Measurements from ENCODE around the gene EYS.

Gene EYS

DNA sequence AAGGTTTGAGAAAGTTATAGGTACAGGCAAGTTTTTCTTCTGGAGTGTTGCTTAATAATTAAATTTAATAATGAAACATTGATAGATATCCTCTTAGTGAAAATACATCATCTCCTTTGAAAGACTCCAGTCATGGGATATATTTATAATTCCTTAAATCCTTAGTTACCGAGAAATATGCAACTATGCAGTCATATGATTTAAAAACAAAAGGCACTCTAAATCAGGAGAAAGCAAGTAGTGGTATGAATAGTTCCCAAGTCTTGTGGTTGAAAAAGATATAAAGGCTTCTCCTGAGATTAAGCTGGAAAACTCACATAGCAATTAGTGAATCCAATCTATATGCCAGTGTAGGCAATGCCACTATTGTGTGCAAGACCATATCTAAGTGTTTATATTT lies 475.4 kb downstream of the EYS start:
- no peak overlapping the region for H3K27ac ChIP-seq
- TF ChIP-seq, protein P1, sequence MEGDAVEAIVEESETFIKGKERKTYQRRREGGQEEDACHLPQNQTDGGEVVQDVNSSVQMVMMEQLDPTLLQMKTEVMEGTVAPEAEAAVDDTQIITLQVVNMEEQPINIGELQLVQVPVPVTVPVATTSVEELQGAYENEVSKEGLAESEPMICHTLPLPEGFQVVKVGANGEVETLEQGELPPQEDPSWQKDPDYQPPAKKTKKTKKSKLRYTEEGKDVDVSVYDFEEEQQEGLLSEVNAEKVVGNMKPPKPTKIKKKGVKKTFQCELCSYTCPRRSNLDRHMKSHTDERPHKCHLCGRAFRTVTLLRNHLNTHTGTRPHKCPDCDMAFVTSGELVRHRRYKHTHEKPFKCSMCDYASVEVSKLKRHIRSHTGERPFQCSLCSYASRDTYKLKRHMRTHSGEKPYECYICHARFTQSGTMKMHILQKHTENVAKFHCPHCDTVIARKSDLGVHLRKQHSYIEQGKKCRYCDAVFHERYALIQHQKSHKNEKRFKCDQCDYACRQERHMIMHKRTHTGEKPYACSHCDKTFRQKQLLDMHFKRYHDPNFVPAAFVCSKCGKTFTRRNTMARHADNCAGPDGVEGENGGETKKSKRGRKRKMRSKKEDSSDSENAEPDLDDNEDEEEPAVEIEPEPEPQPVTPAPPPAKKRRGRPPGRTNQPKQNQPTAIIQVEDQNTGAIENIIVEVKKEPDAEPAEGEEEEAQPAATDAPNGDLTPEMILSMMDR (conservative IDR thresholded peaks at IDR 0.05), result no peak

DNA sequence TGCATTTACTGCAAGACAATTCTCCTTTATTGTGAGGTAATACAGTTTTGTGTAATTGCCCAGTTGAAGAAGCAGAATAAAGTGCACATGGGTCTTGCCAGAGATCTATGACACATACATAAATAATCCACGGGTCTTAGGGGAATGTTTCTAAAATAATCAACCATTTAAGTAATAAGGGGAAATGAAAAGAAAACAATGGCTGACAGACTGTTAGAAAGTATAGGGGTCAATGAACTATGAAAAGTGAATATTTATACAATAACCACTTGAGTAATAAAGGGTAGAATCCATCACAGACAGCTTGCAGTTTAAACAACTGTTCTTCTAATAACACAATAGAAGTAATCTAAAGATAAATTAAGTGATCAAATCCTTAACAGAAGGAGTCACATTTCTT lies 477.2 kb downstream of the EYS start:
- TF ChIP-seq, protein P1 (conservative IDR thresholded peaks at IDR 0.05), result no peak
- no peak overlapping the region for H3K27ac ChIP-seq

DNA sequence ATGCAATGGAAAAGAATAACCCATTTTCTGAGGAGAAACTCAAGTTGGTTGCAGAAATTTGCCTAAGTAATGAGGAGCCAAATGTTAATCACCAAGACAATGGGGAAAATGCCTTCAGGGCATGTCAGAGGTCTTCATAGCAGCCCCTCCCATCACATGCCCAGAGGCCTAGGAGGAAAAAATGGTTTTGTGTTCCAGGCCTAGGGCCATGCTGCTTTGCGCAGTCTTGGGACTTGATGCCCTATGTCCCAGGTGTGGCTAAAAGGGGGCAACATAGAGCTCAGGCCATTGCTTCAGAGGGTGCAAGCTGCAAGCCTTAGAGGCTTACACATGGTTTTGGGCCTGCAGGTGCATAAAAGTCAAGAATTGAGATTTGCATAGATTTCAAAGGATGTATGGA lies 485.9 kb downstream of the EYS start:
- H3K27ac ChIP-seq, result no peak overlapping the region
- TF ChIP-seq, protein P1 (conservative IDR thresholded peaks at IDR 0.05), result no peak

DNA sequence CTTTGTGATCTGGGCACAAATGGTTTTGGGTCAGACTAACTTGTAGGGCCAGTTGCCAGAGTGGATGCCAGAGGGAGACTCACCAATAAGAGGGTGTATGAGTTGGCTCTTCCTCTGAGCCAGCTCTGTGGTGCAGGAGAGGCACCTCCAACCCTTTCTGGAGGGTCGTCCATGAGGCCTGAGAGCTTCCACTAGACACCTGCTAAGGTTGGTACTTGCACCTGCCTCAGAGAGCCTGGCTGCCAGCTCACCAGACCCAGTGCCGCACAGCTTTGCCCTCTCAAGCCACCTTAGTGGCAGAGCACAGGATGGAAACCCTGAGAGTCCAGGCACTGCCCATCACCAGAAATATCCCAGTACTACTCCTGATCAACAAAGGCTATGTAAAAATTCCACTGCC lies 504.3 kb downstream of the EYS start:
- TF ChIP-seq, protein P1 (conservative IDR thresholded peaks at IDR 0.05), result no peak
- no peak overlapping the region for H3K27ac ChIP-seq

DNA sequence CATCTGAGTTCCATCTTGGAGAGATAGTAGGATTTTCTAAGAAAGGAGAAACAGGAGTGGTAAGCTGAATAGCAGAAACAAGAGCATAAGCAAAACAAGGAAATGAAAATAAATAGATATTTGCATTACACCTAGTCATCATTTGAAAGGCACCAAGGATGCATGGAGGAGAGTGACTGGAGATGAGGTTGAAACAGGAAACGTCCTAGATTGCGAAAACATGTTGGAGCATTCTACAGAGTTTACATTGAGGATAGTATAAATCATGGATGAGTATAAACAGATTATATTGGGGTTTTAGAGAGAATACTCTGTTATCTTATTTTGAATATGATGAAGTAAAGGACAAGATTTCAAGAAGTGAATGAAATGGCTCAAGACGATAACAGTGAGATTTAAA lies 507.3 kb downstream of the EYS start:
- no peak overlapping the region for H3K27ac ChIP-seq
- TF ChIP-seq, protein P1 (conservative IDR thresholded peaks at IDR 0.05), result no peak

DNA sequence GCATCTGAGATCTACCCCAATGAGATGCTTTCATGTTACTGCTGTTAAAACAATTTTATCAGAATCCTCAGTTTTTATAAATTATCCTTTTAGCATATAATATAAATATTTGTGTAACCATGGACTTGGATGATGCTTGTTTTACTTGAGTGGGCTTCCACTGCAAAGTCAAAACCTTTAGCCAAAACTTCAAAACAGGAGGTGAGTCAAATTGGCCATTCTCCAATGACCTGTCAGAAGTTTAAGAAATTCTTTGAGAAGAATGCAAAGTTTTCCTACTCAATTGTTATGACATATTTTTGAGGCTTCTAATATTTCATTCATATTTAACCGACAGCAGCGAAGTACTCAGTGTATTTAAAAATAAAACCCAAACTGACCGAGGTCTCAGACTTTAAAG lies 507.9 kb downstream of the EYS start:
- TF ChIP-seq, protein P1 (conservative IDR thresholded peaks at IDR 0.05), result no peak
- H3K27ac ChIP-seq, result no peak overlapping the region

DNA sequence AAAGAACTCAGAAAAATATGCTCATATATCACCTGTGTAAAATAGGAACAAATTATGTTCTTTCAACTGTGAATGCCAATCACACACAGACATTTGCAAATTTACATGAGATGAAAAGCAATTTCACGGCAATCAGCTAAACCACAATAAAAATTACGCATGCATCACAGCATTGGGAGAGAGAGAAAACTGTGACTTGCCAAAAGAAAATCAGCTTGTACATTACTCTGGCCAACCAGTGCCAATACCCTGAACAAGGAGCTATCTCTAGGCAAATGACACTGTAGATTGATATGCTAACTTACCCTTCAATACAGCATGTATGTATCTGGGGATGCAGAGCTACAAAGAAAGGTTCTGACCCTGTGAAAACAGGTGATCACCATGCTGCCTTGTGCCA lies 515.6 kb downstream of the EYS start:
- TF ChIP-seq, protein P1 (conservative IDR thresholded peaks at IDR 0.05), result no peak
- no peak overlapping the region for H3K27ac ChIP-seq

Data from VCaP (cell line).